ENCODE measurements around the gene GPR55.

The GPR55 gene

GRCh38 chr2:230933521-230934180 is 8.6 kb upstream of the GPR55 start:
- DNase-seq, result no peak

- DNase-seq, result no peak
These were observed 7.8 kb upstream of the GPR55 start for GRCh38 chr2:230932556-230933511.

GRCh38 chr2:230931556-230932231 is 6.7 kb upstream of the GPR55 start:
- no peak for DNase-seq

- DNase-seq, result no peak
These were observed 6.0 kb upstream of the GPR55 start for GRCh38 chr2:230930928-230931555.

GRCh38 chr2:230930149-230930780 is 5.2 kb upstream of the GPR55 start:
- DNase-seq, result no peak

GRCh38 chr2:230929381-230930148 is 4.5 kb upstream of the GPR55 start:
- DNase-seq, result no peak

GRCh38 chr2:230928701-230929380 is 3.8 kb upstream of the GPR55 start:
- no peak for DNase-seq

- DNase-seq, result no peak
These were observed 2.8 kb upstream of the GPR55 start for GRCh38 chr2:230927711-230928341.

GRCh38 chr2:230925879-230926765 is 1.1 kb upstream of the GPR55 start:
- DNase-seq, result peak; percentile 88

- peak; percentile 54 for DNase-seq
These were observed 419 bp upstream of the GPR55 start for GRCh38 chr2:230925443-230925878.

GRCh38 chr2:230924092-230924469 is 961 bp downstream of the GPR55 start:
- no peak for DNase-seq

- DNase-seq, result no peak
These were observed 1.9 kb downstream of the GPR55 start for GRCh38 chr2:230922951-230923717.

GRCh38 chr2:230921806-230922595 is 3.0 kb downstream of the GPR55 start:
- no peak for DNase-seq

GRCh38 chr2:230920167-230920566 is 4.9 kb downstream of the GPR55 start:
- no peak for DNase-seq

- DNase-seq, result no peak
These were observed 5.4 kb downstream of the GPR55 start for GRCh38 chr2:230919681-230920080.

- no peak for DNase-seq
These were observed 5.8 kb downstream of the GPR55 start for GRCh38 chr2:230919240-230919639.

GRCh38 chr2:230916218-230916617 is 8.8 kb downstream of the GPR55 start:
- DNase-seq, result no peak

GRCh38 chr2:230915319-230915718 is 9.7 kb downstream of the GPR55 start:
- no peak for DNase-seq

All from RPMI8226 (cell line).